IMR-90 (cell line): ENCODE results near the gene NFX1.

Experiments used
- CEBPB ChIP-seq: IDR thresholded peaks from 2 replicates; pipeline ENCODE4 v1.6.1; 2012; ENCODE audit warnings: low read depth, low read length, improper control_type of control experiment
- CHD1 ChIP-seq: IDR thresholded peaks from 2 replicates; pipeline ENCODE4 v1.6.1; 2012; ENCODE audit warnings: low read depth, low read length, improper control_type of control experiment
- CTCF ChIP-seq: conservative IDR thresholded peaks from 2 replicates; pipeline ENCODE4 v1.5.1; 2012; ENCODE audit warnings: mild to moderate bottlenecking, low read depth, low read length, improper control_type of control experiment
- POLR2A ChIP-seq: IDR thresholded peaks from 2 replicates; pipeline ENCODE4 v1.6.1; 2012; ENCODE audit warnings: mild to moderate bottlenecking, low read depth, low read length
- RAD21 ChIP-seq: IDR thresholded peaks from 2 replicates; pipeline ENCODE4 v1.6.1; 2012; ENCODE audit warnings: low read length, improper control_type of control experiment

- TF ChIP-seq CTCF: no peak
- no peak for TF ChIP-seq POLR2A
- TF ChIP-seq CHD1: no peak
- TF ChIP-seq RAD21: no peak
- no peak for TF ChIP-seq CEBPB
These were observed 10.2 kb downstream of the NFX1 start for GRCh38 chr9:33300546-33300945.
